CD1c-positive myeloid dendritic cell (primary cell): ENCODE results near the gene RGS10.
"Not testable (repeated sequence)": the region's sequence is repeated elsewhere in the genome, so short reads cannot be mapped to it uniquely, and the experiment has no call there.

Experiments
- DNase-seq: peaks from one replicate; pipeline ENCODE4 v3.0.0-alpha.2; 2016; ENCODE audit errors: extremely low spot score

The RGS10 gene

GRCh38 chr10:119468542-119469324, 73.8 kb downstream of the RGS10 start:
- DNase-seq = no peak

DNA sequence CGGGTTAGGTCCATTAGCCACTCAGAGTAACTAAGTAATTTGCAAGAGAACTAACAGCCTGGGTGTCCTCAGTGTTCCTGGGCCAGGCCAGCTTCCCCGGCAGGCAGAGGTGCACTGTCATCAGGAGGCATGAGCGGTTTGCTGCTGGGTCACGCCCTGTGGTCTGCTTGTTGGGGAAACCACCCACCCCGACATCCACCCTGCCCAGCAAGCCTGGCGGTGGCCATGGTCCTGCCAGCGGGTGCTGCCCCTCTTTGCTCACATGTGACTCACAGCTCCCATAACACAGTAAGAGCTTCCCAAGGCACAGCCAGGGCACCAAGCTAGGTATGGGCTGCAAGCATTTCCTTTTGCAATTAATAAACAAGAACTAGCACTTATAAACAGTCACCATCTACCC, 75.9 kb downstream of the RGS10 start:
- DNase-seq = peak; percentile 8

- DNase-seq = no peak
Measured at GRCh38 chr10:119466076-119466475, 76.4 kb downstream of the RGS10 start.

GRCh38 chr10:119465085-119465484, 77.4 kb downstream of the RGS10 start:
- no peak for DNase-seq

GRCh38 chr10:119463195-119463594, 79.3 kb downstream of the RGS10 start:
- DNase-seq = not testable (repeated sequence)

GRCh38 chr10:119462773-119463172, 79.7 kb downstream of the RGS10 start:
- DNase-seq = no peak

DNA sequence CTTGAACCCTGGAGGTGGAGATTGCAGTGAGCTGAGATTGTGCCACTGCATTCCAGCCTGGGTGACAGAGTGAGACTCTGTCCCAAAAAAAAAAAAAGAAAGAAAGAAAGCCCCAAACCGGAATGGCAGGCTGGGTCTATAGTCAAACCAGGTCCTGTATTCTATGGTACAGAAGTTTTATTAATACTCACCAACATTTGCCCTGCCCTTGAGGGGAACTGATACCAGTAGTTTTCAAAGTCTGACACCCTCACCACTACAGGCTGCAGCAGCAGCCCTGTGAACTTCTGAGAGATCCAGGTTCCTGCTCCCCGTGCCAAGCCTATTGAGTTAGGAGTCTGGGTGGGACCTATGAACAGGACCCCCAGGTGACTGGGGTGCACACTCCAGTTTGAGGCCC, 80.6 kb downstream of the RGS10 start:
- DNase-seq = no peak

DNA sequence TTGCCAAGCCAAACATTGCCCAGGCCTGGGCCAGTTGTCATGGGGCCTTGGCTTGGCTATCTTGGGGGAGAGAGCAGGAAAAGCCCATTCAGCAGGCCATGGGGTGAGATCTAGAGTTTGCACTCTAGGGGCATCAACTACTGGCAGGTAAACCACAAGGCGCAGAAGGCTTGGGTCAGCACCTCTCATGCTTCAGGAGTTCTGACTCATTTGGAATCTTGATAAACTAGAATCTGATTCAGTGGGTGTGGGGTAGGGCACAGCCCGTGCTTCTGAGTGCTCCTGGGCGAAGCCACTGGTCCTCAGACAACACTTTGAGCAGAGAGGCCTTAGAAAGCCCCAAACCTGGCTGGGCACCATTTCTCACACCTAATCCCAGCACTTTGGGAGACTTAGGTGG, 81.1 kb downstream of the RGS10 start:
- DNase-seq = no peak

- DNase-seq = no peak
Measured at GRCh38 chr10:119460369-119461195, 81.9 kb downstream of the RGS10 start.

- DNase-seq = no peak
Measured at GRCh38 chr10:119459681-119460340, 82.7 kb downstream of the RGS10 start.

GRCh38 chr10:119457966-119458766, 84.4 kb downstream of the RGS10 start:
- no peak for DNase-seq

- DNase-seq = no peak
Measured at GRCh38 chr10:119456435-119456810, 86.1 kb downstream of the RGS10 start.

DNA sequence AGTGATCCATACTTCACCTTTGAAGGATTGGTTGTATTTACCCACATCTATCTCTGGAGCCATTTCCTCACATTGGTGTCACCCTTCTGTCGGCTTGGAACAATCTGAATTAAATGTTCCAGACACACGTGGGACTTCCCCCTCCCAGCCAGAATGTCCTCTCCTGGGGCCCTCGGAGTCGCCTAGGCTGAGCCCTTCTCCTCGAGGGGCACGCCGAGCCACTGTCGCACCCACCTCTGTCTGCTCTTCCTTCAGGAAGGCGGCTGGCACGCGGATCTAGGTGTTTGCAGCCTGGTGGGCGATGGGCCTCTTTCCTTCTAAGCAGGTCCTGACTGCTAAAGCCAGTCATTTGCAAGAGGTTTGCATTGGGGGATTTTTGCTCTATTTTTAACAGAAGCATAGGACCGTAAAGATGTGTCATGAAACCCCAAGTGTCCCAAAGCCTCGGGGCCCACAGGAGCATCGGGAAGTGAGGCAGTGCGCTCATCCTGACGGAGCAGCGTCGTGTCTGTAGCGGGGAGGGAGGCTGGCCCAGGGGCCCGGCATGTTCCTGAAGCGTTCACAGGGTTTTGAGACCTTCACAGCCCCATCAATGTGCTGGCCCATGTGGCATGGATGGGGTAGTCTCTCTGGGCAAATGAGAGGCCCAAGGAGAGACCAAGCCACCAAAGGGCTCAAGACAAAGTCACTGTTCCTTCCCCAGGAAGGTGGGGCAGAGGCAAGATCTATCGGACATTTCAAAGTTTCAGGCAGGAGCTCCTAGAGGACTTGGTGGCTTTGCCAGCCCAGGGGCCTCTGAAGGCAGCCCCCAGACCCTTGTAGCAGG, 86.7 kb downstream of the RGS10 start:
- DNase-seq = no peak

DNA sequence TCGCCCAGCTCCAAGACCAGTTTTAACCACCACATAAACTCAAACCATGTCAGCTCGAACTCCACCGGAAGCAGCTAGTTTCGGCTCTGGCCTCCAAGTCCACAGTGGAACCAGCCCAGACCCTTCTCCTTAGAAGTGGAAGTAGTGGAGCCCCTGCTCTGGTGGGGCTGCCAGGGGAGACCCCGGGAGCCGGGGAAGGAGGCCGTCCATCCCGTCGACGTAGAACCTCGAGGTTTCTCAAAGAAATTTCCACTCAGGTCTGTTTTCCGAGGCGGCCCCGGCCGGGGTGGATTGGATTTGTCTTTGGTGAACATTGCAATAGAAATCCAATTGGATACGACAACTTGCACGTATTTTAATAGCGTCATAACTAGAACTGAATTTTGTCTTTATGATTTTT, 87.5 kb downstream of the RGS10 start:
- DNase-seq = no peak

DNA sequence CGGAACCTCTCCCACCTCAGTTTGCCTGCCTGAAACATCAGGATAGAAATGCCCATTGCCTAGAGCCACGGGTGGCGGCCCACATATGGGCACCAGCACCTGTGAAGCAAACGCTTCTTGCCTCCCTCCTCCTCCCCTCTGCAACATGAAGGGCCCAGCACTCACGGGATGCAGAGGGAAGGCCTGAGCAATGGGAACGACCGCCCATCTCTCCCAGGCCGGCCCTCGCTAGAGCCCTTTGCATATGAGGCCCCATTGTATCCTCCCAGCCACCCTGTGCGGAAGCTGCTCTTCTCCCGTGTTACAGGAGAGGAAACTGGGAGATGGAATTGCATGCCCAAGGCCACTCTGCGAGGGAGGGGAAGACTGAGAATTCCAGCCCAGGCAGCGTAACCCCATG, 88.2 kb downstream of the RGS10 start:
- no peak for DNase-seq

DNA sequence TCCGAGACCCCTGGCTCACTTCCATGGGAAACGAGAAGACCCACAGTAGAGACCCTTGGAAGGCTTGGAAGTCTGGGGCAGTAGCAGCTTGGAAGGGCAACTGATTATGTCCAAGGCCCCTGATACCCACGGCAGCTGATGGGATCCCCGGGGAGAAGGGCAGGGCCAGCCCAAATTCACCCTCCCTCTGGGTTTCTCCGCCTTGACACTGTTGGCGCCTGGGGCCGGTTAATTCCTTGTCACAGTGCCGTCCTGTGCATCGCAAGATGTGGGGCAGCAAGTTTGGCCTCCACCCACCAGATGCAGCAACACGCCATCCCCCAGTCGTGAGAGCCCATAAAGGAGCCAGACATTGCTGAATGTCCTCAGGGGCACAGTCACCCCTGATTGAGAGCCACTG, 89.2 kb downstream of the RGS10 start:
- no peak for DNase-seq

DNA sequence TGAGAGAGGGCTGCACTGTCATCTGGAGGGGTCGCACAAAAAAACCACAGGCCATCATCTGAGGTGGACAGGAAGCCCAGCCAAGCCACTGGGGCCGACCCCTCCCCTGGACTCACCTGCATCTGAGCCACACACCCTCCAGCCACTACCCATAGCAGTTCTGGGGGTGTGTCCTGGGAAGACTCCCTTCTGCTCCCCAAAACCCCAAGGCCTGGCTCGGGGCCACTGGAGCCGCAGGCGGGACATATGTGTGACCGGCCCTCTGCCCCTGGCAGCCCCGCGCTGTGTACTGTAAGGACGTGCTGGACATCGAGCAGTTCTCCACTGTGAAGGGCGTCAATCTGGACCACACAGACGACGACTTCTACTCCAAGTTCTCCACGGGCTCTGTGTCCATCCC, 90.1 kb downstream of the RGS10 start:
- no peak for DNase-seq

DNA sequence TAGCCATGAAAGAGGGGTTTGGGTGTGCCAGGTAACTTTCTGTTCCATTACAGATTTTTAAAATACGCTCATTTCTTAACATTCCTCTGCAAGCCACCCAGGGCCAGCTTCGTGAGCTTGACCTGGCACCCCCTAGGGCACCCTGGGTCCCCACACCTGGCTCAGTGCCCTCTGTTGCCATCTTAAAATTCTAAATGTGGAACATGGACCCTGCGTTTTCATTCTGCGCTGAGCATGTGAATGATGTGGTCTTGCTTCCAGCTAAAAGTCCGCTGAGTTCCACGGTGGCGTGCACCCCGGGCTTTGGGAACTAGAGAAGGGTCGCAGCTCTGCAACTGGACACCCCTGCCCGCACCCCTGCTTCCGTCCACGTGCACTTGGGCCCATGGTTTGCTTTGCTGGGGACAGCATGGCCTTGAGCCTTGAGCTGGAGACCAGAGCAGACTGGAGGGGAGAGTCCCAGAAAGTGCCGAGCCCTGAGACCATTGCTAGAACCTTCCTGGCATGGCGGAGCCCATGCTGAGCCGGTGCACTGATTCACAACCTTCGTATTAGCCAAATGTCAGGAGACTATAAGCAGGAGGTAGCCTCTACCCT, 91.1 kb downstream of the RGS10 start:
- no peak for DNase-seq

- DNase-seq = no peak
Measured at GRCh38 chr10:119450606-119451299, 91.8 kb downstream of the RGS10 start.
